Ishikawa (cell line): ENCODE results near the gene CDHR4.

Experiments used
- CEBPB ChIP-seq: IDR thresholded peaks from 2 replicates; pipeline ENCODE4 v1.6.1; 2012
- CREB1 ChIP-seq: IDR thresholded peaks from 2 replicates; pipeline ENCODE4 v1.6.1; 2012; ENCODE audit warnings: low read depth
- EGR1 ChIP-seq: IDR thresholded peaks from 2 replicates; pipeline ENCODE4 v1.6.1; 2012
- EP300 ChIP-seq: IDR thresholded peaks from 2 replicates; pipeline ENCODE4 v1.6.1; 2012; ENCODE audit warnings: borderline replicate concordance
- FOXM1 ChIP-seq: IDR thresholded peaks from 2 replicates; pipeline ENCODE4 v1.6.1; 2012; ENCODE audit warnings: low read depth, borderline replicate concordance
- MAX ChIP-seq: IDR thresholded peaks from 2 replicates; pipeline ENCODE4 v1.6.1; 2012
- NFIC ChIP-seq: IDR thresholded peaks from 2 replicates; pipeline ENCODE4 v1.6.1; 2012
- RAD21 ChIP-seq: IDR thresholded peaks from 2 replicates; pipeline ENCODE4 v1.6.1; 2012; ENCODE audit warnings: low read depth
- REST ChIP-seq: IDR thresholded peaks from 2 replicates; pipeline ENCODE4 v1.6.1; 2012; ENCODE audit warnings: low read depth, mild to moderate bottlenecking
- TAF1 ChIP-seq: IDR thresholded peaks from 2 replicates; pipeline ENCODE4 v1.6.1; 2012; ENCODE audit warnings: low read depth, mild to moderate bottlenecking
- TCF12 ChIP-seq: IDR thresholded peaks from 2 replicates; pipeline ENCODE4 v1.6.1; 2012; ENCODE audit warnings: low read depth
- TEAD4 ChIP-seq: IDR thresholded peaks from 2 replicates; pipeline ENCODE4 v1.6.1; 2012
- USF1 ChIP-seq: IDR thresholded peaks from 2 replicates; pipeline ENCODE4 v1.6.1; 2012
- YY1 ChIP-seq: IDR thresholded peaks from 2 replicates; pipeline ENCODE4 v1.6.1; 2012; ENCODE audit warnings: low read depth
- ZBTB7A ChIP-seq: IDR thresholded peaks from 2 replicates; pipeline ENCODE4 v1.6.1; 2012; ENCODE audit warnings: low read depth

Gene CDHR4

GRCh38 chr3:49792371-49793150, 7.1 kb downstream of the CDHR4 start:
- TF ChIP-seq NFIC (no peak), REST (no peak), USF1 (no peak), TEAD4 (no peak), YY1 (no peak), TCF12 (no peak), MAX (no peak), EP300 (no peak), ZBTB7A (no peak), FOXM1 (no peak), CREB1 (no peak), CEBPB (no peak), TAF1 (no peak), EGR1 (no peak), RAD21 (no peak)

GRCh38 chr3:49791571-49791970, 8.1 kb downstream of the CDHR4 start:
- no peak for TF ChIP-seq FOXM1
- TF ChIP-seq MAX: no peak
- TF ChIP-seq EP300: no peak
- no peak for TF ChIP-seq CREB1
- TF ChIP-seq NFIC: no peak
- TF ChIP-seq CEBPB: no peak
- no peak for TF ChIP-seq ZBTB7A
- TF ChIP-seq RAD21: no peak
- TF ChIP-seq EGR1: no peak
- TF ChIP-seq USF1: no peak
- no peak for TF ChIP-seq REST
- TF ChIP-seq YY1: no peak
- TF ChIP-seq TCF12: no peak
- TF ChIP-seq TEAD4: no peak

GRCh38 chr3:49790626-49791411, 8.9 kb downstream of the CDHR4 start:
- TF ChIP-seq YY1 (no peak), MAX (no peak), TEAD4 (no peak), TCF12 (no peak), CEBPB (no peak), TAF1 (no peak), USF1 (no peak), NFIC (no peak), REST (no peak), EP300 (no peak), RAD21 (no peak), CREB1 (no peak), FOXM1 (no peak), EGR1 (no peak)
